GM19351 (cell line): ENCODE measurements around the gene FSIP1.

Experiments used
- ATAC-seq: cut with Tn5 transposase; IDR thresholded peaks from one replicate; pipeline ENCODE4 v1.9.1; 2021; ENCODE audit warnings: mild to moderate bottlenecking, moderate library complexity; ENCODE audit not compliant: unreplicated experiment

The FSIP1 gene

GRCh38 chr15:39721893-39722292, 60.7 kb downstream of the FSIP1 start:
- ATAC-seq, result no peak

GRCh38 chr15:39720621-39721611, 61.7 kb downstream of the FSIP1 start:
- no peak for ATAC-seq

GRCh38 chr15:39720081-39720480, 62.6 kb downstream of the FSIP1 start:
- no peak for ATAC-seq

- no peak for ATAC-seq
Measured at GRCh38 chr15:39719109-39719508, 63.5 kb downstream of the FSIP1 start.

GRCh38 chr15:39717134-39717533, 65.5 kb downstream of the FSIP1 start:
- no peak for ATAC-seq

GRCh38 chr15:39714251-39714650, 68.4 kb downstream of the FSIP1 start:
- ATAC-seq, result no peak

GRCh38 chr15:39713846-39714245, 68.8 kb downstream of the FSIP1 start:
- ATAC-seq, result no peak

- ATAC-seq, result no peak
Measured at GRCh38 chr15:39710681-39711080, 72.0 kb downstream of the FSIP1 start.

- no peak for ATAC-seq
Measured at GRCh38 chr15:39709941-39710340, 72.7 kb downstream of the FSIP1 start.

GRCh38 chr15:39706206-39706605, 76.4 kb downstream of the FSIP1 start:
- no peak for ATAC-seq

GRCh38 chr15:39704689-39705088, 78.0 kb downstream of the FSIP1 start:
- ATAC-seq, result no peak

GRCh38 chr15:39704235-39704634, 78.4 kb downstream of the FSIP1 start:
- no peak for ATAC-seq

- ATAC-seq, result no peak
Measured at GRCh38 chr15:39701988-39702387, 80.7 kb downstream of the FSIP1 start.

- ATAC-seq, result no peak
Measured at GRCh38 chr15:39700375-39700700, 82.3 kb downstream of the FSIP1 start.

GRCh38 chr15:39699516-39700374, 82.9 kb downstream of the FSIP1 start:
- ATAC-seq, result no peak

GRCh38 chr15:39698444-39699390, 83.9 kb downstream of the FSIP1 start:
- ATAC-seq, result no peak

- ATAC-seq, result no peak
Measured at GRCh38 chr15:39697509-39697908, 85.1 kb downstream of the FSIP1 start.

GRCh38 chr15:39695793-39696192, 86.8 kb downstream of the FSIP1 start:
- no peak for ATAC-seq

GRCh38 chr15:39692356-39693327, 90.0 kb downstream of the FSIP1 start:
- ATAC-seq, result no peak
